ENCODE measurements around the gene VPS8. TPM values are rescaled to one million over a fixed set of nuclear protein-coding genes. Genes with fewer than 3 reads are reported as not detected.

The VPS8 gene
- total RNA-seq, 1 experiment from 2014 or later, result 72.3 TPM

DNA sequence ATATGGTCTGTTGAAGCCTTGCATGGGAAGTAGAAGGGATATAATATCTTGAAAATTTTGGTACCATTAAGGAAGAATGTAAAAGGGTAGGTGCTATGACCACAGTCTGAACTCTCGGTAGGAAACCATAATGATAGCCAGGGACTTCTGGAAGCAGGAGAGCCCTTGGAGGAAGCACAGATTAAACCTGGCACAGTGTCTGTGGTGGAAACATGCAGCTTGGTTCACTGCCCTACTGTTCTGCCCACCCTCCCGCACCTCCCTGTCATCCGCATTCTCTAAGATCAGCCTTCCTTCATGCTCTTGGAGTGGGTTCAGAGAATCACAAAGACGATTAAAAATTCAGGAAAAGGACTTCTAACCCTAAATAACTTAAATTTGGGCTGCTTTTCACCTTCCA, 20.9 kb downstream of the VPS8 start:
- BruUV-seq (replicated peaks), result no TSS peak

DNA sequence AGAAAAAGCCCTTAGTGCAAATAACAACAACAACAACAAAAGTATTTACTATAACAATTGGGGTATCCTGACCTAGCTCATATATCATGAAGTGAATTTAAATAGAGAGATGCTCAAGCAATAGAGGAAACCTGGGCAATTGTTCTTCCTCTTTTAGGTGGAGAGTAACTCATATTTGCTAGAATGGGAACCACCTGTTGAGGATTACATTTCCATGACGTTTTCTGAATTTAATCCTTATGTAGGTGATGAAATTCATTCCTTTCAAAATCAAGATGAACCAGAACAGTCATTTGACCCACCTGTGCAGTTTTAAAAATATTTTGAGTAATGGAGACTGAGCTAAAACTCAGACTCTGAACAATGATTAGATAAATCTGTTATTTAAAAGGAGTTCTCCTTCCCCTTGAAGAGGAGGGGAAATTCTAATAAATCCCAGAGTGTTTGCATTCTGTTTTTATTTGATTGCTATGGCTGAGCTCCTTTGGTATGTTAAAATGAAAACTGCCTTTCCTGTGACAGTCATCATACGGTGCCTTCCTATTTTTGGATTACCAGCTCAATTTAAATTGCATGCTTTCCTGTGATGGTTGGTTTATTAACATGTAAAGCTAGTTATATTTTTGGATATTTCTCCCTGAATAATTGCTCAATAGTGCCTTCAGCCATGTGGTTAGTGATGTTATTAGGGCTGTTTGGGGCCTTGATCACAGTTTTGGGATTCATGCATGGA, 24.3 kb downstream of the VPS8 start:
- no peak overlapping the region for H3K27ac ChIP-seq (ENCODE audit: low read length)
- ATAC-seq (no peak), DNase-seq (ENCODE audit: low read depth, low spot score) (no peak)
- no peaks in the 10 kb centered on the region for H3K27me3 ChIP-seq (ENCODE audit: control insufficient read depth, insufficient read depth, low read length)
- ChIA-PET CTCF (no interaction called here), POLR2A (no interaction called here)
- no peak for TF ChIP-seq POLR2AphosphoS5 (IDR thresholded peaks at IDR 0.05; ENCODE audit: low read depth, low read length)
- H3K9me3 ChIP-seq (ENCODE audit: control insufficient read depth, insufficient read depth, low read depth, low read length), result no peaks in the 10 kb centered on the region
- peaks cover 12% of the 10 kb centered on the region for H3K36me3 ChIP-seq (ENCODE audit: control insufficient read depth, insufficient read depth, low read length)
- intact Hi-C loops (cut with micrococcal nuclease; ENCODE audit: unreplicated experiment), result no loop called here
- H3K4me3 ChIP-seq (ENCODE audit: low read depth in 2 of 2, low read length in 2 of 2), result no peak overlapping the region
- BruUV-seq (replicated peaks), result no TSS peak
- no peaks in the 10 kb centered on the region for H3K4me1 ChIP-seq (ENCODE audit: control insufficient read depth, insufficient read depth, low read length)
- in situ Hi-C loops (cut with HindIII; ENCODE audit: low pct_unique_long_range_greater_than_20kb, low sequenced_read_pairs), result no loop called here

More for the DNA sequence above, 20.9 kb downstream of the VPS8 start:
- Histone ChIP-seq H3K27ac (ENCODE audit: low read length) (no peak overlapping the region), H3K4me3 (ENCODE audit: low read depth in 2 of 2, low read length in 2 of 2) (no peak overlapping the region), H3K9me3 (ENCODE audit: control insufficient read depth, insufficient read depth, low read depth, low read length) (no peaks in the 10 kb centered on the region), H3K36me3 (ENCODE audit: control insufficient read depth, insufficient read depth, low read length) (peaks cover 7% of the 10 kb centered on the region), H3K4me1 (ENCODE audit: control insufficient read depth, insufficient read depth, low read length) (no peaks in the 10 kb centered on the region), H3K27me3 (ENCODE audit: control insufficient read depth, insufficient read depth, low read length) (no peaks in the 10 kb centered on the region)
- intact Hi-C loops (cut with micrococcal nuclease; ENCODE audit: unreplicated experiment) (no loop called here), in situ Hi-C loops (cut with HindIII; ENCODE audit: low pct_unique_long_range_greater_than_20kb, low sequenced_read_pairs) (no loop called here)
- TF ChIP-seq POLR2AphosphoS5 (IDR thresholded peaks at IDR 0.05; ENCODE audit: low read depth, low read length) (no peak), SIN3A (IDR thresholded peaks at IDR 0.05; ENCODE audit: borderline replicate concordance, insufficient read depth, low read depth, low read length) (no peak), TCF7L2 (IDR thresholded peaks at IDR 0.05; ENCODE audit: low read depth, low read length) (no peak)
- TF ChIP-seq, protein P1, sequence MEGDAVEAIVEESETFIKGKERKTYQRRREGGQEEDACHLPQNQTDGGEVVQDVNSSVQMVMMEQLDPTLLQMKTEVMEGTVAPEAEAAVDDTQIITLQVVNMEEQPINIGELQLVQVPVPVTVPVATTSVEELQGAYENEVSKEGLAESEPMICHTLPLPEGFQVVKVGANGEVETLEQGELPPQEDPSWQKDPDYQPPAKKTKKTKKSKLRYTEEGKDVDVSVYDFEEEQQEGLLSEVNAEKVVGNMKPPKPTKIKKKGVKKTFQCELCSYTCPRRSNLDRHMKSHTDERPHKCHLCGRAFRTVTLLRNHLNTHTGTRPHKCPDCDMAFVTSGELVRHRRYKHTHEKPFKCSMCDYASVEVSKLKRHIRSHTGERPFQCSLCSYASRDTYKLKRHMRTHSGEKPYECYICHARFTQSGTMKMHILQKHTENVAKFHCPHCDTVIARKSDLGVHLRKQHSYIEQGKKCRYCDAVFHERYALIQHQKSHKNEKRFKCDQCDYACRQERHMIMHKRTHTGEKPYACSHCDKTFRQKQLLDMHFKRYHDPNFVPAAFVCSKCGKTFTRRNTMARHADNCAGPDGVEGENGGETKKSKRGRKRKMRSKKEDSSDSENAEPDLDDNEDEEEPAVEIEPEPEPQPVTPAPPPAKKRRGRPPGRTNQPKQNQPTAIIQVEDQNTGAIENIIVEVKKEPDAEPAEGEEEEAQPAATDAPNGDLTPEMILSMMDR (IDR thresholded peaks at IDR 0.05), result no peak
- TF ChIP-seq, protein P2, sequence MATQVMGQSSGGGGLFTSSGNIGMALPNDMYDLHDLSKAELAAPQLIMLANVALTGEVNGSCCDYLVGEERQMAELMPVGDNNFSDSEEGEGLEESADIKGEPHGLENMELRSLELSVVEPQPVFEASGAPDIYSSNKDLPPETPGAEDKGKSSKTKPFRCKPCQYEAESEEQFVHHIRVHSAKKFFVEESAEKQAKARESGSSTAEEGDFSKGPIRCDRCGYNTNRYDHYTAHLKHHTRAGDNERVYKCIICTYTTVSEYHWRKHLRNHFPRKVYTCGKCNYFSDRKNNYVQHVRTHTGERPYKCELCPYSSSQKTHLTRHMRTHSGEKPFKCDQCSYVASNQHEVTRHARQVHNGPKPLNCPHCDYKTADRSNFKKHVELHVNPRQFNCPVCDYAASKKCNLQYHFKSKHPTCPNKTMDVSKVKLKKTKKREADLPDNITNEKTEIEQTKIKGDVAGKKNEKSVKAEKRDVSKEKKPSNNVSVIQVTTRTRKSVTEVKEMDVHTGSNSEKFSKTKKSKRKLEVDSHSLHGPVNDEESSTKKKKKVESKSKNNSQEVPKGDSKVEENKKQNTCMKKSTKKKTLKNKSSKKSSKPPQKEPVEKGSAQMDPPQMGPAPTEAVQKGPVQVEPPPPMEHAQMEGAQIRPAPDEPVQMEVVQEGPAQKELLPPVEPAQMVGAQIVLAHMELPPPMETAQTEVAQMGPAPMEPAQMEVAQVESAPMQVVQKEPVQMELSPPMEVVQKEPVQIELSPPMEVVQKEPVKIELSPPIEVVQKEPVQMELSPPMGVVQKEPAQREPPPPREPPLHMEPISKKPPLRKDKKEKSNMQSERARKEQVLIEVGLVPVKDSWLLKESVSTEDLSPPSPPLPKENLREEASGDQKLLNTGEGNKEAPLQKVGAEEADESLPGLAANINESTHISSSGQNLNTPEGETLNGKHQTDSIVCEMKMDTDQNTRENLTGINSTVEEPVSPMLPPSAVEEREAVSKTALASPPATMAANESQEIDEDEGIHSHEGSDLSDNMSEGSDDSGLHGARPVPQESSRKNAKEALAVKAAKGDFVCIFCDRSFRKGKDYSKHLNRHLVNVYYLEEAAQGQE (IDR thresholded peaks at IDR 0.05; ENCODE audit: insufficient read depth in 1 of 2, low read depth in 2 of 2, low read length in 1 of 2), result no peak
- no peak for DNase-seq (ENCODE audit: low read depth, low spot score)
- ChIA-PET POLR2A (no interaction called here), CTCF (no interaction called here)
- ATAC-seq, result no peak

DNA sequence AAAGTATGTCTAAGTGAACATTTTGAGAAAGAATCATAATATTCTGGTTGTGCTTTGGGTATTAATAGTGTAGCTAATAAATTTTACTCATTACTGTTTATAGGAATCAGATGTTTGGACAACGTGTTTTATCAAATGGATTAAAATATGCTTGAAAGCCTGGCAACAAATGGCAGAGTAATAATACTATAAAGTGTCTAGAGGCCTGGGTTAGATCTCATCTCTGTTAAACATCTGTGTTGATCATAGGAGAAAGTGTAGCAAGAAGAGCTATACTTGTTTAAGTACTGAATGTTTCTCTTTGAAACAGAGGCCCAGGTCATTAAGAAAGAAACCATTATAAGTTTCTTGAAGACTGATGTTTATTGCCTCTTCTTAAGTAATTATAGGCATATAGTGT, 30.5 kb downstream of the VPS8 start:
- TF ChIP-seq, protein P2 (IDR thresholded peaks at IDR 0.05; ENCODE audit: insufficient read depth in 1 of 2, low read depth in 2 of 2, low read length in 1 of 2), result no peak
- TF ChIP-seq TCF7L2 (IDR thresholded peaks at IDR 0.05; ENCODE audit: low read depth, low read length) (no peak), SIN3A (IDR thresholded peaks at IDR 0.05; ENCODE audit: borderline replicate concordance, insufficient read depth, low read depth, low read length) (no peak), POLR2AphosphoS5 (IDR thresholded peaks at IDR 0.05; ENCODE audit: low read depth, low read length) (no peak)
- TF ChIP-seq, protein P1 (IDR thresholded peaks at IDR 0.05), result no peak
- intact Hi-C loops (cut with micrococcal nuclease; ENCODE audit: unreplicated experiment) (no loop called here), in situ Hi-C loops (cut with HindIII; ENCODE audit: low pct_unique_long_range_greater_than_20kb, low sequenced_read_pairs) (no loop called here)
- no peak for DNase-seq (ENCODE audit: low read depth, low spot score)
- peaks cover 8% of the 10 kb centered on the region; the same call in 1 of the 2 replicates for H3K4me1 ChIP-seq (ENCODE audit: control insufficient read depth, insufficient read depth, low read length)
- H3K9me3 ChIP-seq (ENCODE audit: control insufficient read depth, insufficient read depth, low read depth, low read length), result no peaks in the 10 kb centered on the region
- POLR2A ChIA-PET, result no interaction called here
- no peaks in the 10 kb centered on the region for H3K27me3 ChIP-seq (ENCODE audit: control insufficient read depth, insufficient read depth, low read length)
- 0 out of 2 replicates have a peak, but pooled peaks cover 5% of the 10 kb centered on the region for H3K36me3 ChIP-seq (ENCODE audit: control insufficient read depth, insufficient read depth, low read length)
- no peak for ATAC-seq
- BruUV-seq (replicated peaks), result no TSS peak
- CTCF ChIA-PET, result interaction anchor here (0.7 kb wide), 1 partner anchor 302 kb away, joined by 9 read pairs; no protein-coding TSS in a partner anchor
- H3K4me3 ChIP-seq (ENCODE audit: low read depth in 2 of 2, low read length in 2 of 2), result no peak overlapping the region
- no peak overlapping the region for H3K27ac ChIP-seq (ENCODE audit: low read length)

All from Panc1 (cell line).